ENCODE measurements around the gene METAP1D.

METAP1D gene

DNA sequence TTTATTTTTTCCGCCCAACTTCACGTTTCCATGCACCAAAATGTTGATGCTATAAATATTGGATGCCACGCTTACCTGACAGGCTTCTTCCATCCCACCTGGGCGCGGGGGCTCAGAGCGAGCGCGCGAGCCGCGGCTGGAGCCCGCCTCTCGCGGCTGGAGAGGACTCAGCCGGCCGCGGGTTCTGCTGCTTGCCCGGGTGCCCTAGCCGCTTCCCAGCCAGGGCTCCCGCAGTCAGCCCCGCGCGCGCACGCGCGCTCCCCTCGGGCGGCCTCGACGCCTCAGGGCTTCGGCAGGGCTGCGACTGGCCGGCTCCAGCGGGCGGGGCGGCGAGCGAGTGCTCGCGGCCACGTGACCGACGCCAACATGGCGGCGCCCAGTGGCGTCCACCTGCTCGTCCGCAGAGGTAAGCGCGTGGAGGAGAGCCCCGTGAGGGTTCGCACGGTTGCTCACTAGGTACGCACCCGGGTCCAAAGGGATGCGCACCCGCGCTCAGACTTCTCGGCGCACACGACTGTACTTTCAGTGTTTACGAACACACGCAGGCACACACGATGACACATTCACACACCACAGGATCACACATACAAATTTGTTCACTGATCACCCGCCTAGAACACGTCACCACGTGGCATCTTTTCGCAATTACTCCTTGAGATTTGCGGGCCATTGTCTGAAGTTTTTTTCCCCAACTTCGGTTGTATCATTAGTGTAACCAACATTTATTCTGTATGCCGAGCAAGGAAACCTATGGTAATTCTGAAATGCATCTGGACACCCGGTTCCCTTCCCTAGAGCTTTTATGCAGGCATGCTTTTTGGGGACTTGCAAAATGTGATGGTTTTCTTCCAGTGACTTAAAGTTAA, at the start of gene METAP1D:
TSS of gene METAP1D (plus strand) at position 350 of the 866 bp plus-strand sequence. CDS start at position 367, 17 bp downstream.
- Mint-ChIP-seq H3K36me3 (ENCODE audit: low read depth) (no peaks in the 10 kb centered on the region), H3K4me3 (peak within 1 kb of the TSS; percentile 94), H3K27ac (peak within 1 kb of the TSS; percentile 88), H3K27me3 (ENCODE audit: low read depth) (peaks cover 7% of the 10 kb centered on the region), H3K9me3 (no peaks in the 10 kb centered on the region), H3K4me1 (ENCODE audit: low read depth) (peaks cover 15% of the 10 kb centered on the region)
- peak; percentile 92 for DNase-seq (ENCODE audit: low spot score)

DNA sequence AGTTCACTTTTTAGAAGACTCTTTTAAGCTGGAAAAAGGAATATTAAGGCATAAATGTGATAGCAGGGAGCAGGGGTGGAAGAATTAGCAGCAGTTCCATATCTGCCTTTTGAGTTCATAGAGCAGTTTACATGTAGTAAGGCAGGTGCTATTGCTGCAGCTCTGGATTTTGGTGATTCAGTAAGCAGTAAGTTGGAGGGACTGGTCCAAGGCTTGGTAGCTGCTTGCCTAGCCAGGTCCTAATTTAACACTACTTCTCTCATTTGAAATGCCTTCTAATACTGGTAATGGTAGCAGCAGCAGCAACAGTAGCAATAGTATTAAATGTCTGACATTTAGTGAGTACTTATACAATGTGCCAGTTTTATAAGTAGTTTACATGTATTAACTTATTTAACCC, 47.5 kb upstream of the METAP1D start:
- no peak overlapping the region for H3K27ac Mint-ChIP-seq
- DNase-seq (ENCODE audit: low spot score) = no peak
- no peaks in the 10 kb centered on the region for H3K27me3 Mint-ChIP-seq (ENCODE audit: low read depth)
- H3K4me3 Mint-ChIP-seq = no peak overlapping the region
- H3K36me3 Mint-ChIP-seq (ENCODE audit: low read depth) = peaks cover 19% of the 10 kb centered on the region
- no peaks in the 10 kb centered on the region for H3K9me3 Mint-ChIP-seq
- H3K4me1 Mint-ChIP-seq (ENCODE audit: low read depth) = peaks cover 22% of the 10 kb centered on the region

DNA sequence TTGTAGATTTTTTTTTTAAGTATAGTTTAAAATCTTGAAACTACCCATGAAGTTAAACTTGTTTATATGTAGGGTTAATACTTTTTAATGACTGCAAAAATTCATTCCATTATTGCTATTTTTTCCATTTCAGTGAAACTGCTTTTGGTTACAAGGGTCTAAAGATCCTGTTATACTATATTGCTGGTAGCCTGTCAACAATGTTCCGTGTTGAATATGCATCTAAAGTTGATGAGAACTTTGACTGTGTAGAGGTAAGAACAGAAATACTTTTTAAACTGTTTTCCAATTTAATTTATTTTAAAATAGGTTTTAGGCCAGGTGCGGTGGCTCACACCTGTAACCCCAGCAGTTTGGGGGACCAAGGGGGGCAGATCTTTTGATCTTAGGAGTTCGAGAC, 47.0 kb upstream of the METAP1D start:
- Mint-ChIP-seq H3K4me1 (ENCODE audit: low read depth) (peaks cover 22% of the 10 kb centered on the region), H3K27ac (no peak overlapping the region), H3K27me3 (ENCODE audit: low read depth) (no peaks in the 10 kb centered on the region), H3K9me3 (no peaks in the 10 kb centered on the region), H3K4me3 (no peak overlapping the region), H3K36me3 (ENCODE audit: low read depth) (peaks cover 20% of the 10 kb centered on the region)
- DNase-seq (ENCODE audit: low spot score) = no peak

GRCh38 chr2:171956135-171956825, 43.5 kb upstream of the METAP1D start:
- no peak for DNase-seq (ENCODE audit: low spot score)
- Mint-ChIP-seq H3K27me3 (ENCODE audit: low read depth) (no peaks in the 10 kb centered on the region), H3K9me3 (no peaks in the 10 kb centered on the region), H3K4me3 (no peak overlapping the region), H3K36me3 (ENCODE audit: low read depth) (peaks cover 25% of the 10 kb centered on the region), H3K4me1 (ENCODE audit: low read depth) (peaks cover 39% of the 10 kb centered on the region), H3K27ac (no peak overlapping the region)

DNA sequence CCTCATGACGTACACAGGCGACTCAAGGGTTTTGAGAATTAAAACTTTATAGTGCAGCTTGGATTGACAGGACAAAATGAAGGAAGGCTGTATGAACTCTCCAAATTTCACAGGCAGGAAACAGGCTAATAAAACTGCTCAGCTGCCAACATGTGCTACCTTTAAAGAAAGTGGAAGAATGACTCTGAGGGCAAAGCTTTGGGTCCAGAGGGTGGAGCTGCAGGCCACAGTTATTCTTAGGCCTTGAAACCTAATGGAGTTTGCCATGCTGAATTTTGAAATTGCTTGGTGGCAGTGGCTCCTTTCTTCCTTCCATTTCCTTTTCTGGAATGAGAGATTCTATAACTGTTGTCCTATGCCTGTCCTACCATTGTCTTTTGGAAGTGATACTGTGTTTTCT, 42.7 kb upstream of the METAP1D start:
- Mint-ChIP-seq H3K4me3 (no peak overlapping the region), H3K9me3 (no peaks in the 10 kb centered on the region), H3K4me1 (ENCODE audit: low read depth) (peaks cover 41% of the 10 kb centered on the region), H3K27me3 (ENCODE audit: low read depth) (no peaks in the 10 kb centered on the region), H3K36me3 (ENCODE audit: low read depth) (peaks cover 25% of the 10 kb centered on the region), H3K27ac (no peak overlapping the region)
- no peak for DNase-seq (ENCODE audit: low spot score)

- H3K27ac Mint-ChIP-seq = no peak overlapping the region
- H3K36me3 Mint-ChIP-seq (ENCODE audit: low read depth) = peaks cover 28% of the 10 kb centered on the region
- H3K4me1 Mint-ChIP-seq (ENCODE audit: low read depth) = peaks cover 45% of the 10 kb centered on the region
- no peaks in the 10 kb centered on the region for H3K9me3 Mint-ChIP-seq
- no peak overlapping the region for H3K4me3 Mint-ChIP-seq
- no peaks in the 10 kb centered on the region for H3K27me3 Mint-ChIP-seq (ENCODE audit: low read depth)
- DNase-seq (ENCODE audit: low spot score) = no peak
Observed at GRCh38 chr2:171958475-171958874, 41.3 kb upstream of the METAP1D start.

GRCh38 chr2:171959998-171960397, 39.8 kb upstream of the METAP1D start:
- peaks cover 46% of the 10 kb centered on the region for H3K4me1 Mint-ChIP-seq (ENCODE audit: low read depth)
- H3K36me3 Mint-ChIP-seq (ENCODE audit: low read depth) = peaks cover 22% of the 10 kb centered on the region
- no peak for DNase-seq (ENCODE audit: low spot score)
- no peak overlapping the region for H3K27ac Mint-ChIP-seq
- no peaks in the 10 kb centered on the region for H3K27me3 Mint-ChIP-seq (ENCODE audit: low read depth)
- no peaks in the 10 kb centered on the region for H3K9me3 Mint-ChIP-seq
- no peak overlapping the region for H3K4me3 Mint-ChIP-seq

DNA sequence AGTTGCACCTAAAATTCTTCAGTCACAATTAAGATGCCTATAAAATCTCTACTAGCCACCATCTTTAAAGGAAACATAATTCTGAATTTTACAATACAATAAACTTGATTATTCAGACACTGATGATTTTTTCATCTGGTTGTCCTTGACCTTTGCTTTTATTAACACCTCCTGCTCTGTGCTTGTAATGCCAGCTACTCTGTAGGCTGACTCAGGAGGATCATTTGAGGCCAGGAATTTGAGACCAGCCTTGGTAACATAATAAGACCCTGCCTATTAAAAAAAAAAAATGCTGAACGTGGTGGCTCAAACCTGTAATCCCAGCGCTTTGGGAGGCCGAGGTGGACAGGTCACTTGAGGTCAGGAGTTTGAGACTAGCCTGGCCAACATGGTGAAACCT, 39.2 kb upstream of the METAP1D start:
- Mint-ChIP-seq H3K9me3 (no peaks in the 10 kb centered on the region), H3K4me3 (no peak overlapping the region), H3K4me1 (ENCODE audit: low read depth) (peaks cover 48% of the 10 kb centered on the region), H3K27ac (no peak overlapping the region), H3K27me3 (ENCODE audit: low read depth) (no peaks in the 10 kb centered on the region), H3K36me3 (ENCODE audit: low read depth) (peaks cover 21% of the 10 kb centered on the region)
- DNase-seq (ENCODE audit: low spot score) = no peak

DNA sequence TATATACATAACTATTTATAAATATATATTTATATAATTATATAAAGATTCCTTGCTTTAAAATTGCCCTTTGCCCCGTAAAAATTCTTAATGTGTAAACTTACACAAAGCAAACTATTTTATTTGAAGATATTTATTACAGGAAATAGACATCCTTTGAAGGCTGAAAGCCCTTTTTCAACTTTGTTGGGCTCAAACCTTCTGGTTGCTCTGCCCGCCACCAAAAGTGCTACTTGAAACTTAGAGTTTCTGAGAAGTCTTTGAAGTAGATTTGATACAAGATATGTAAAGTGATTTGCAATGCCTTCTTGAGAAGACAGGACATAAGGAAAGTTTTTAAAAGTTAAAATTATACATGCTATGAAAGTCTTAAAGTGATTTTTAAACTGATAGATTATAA, 36.6 kb upstream of the METAP1D start:
- peak overlapping the region; percentile 67 for H3K27ac Mint-ChIP-seq
- DNase-seq (ENCODE audit: low spot score) = no peak
- peaks cover 37% of the 10 kb centered on the region for H3K36me3 Mint-ChIP-seq (ENCODE audit: low read depth)
- H3K4me3 Mint-ChIP-seq = peak overlapping the region; percentile 67
- no peaks in the 10 kb centered on the region for H3K9me3 Mint-ChIP-seq
- H3K4me1 Mint-ChIP-seq (ENCODE audit: low read depth) = peaks cover 44% of the 10 kb centered on the region
- no peaks in the 10 kb centered on the region for H3K27me3 Mint-ChIP-seq (ENCODE audit: low read depth)

DNA sequence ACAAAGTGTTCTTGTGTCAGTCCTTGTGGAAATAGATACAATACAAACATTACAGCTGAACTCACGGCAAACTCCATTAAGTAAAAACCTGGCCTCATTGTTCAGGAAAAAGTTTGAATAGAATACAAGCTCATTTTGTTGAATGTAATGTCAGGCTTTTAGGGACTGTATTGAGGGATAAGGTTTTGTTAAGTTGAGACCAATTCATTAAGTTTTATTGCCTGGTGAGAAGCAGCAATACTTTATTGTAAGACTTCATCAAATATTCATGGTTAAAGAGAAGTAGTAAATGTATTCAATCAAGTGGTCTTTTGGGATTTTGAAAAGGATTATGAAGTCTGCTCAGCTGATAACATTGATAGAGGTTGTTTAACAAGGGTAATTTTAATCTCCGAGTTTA, 35.4 kb upstream of the METAP1D start:
- Mint-ChIP-seq H3K36me3 (ENCODE audit: low read depth) (peaks cover 34% of the 10 kb centered on the region), H3K27me3 (ENCODE audit: low read depth) (no peaks in the 10 kb centered on the region), H3K27ac (no peak overlapping the region), H3K4me1 (ENCODE audit: low read depth) (peaks cover 37% of the 10 kb centered on the region), H3K9me3 (no peaks in the 10 kb centered on the region), H3K4me3 (no peak overlapping the region)
- no peak for DNase-seq (ENCODE audit: low spot score)

DNA sequence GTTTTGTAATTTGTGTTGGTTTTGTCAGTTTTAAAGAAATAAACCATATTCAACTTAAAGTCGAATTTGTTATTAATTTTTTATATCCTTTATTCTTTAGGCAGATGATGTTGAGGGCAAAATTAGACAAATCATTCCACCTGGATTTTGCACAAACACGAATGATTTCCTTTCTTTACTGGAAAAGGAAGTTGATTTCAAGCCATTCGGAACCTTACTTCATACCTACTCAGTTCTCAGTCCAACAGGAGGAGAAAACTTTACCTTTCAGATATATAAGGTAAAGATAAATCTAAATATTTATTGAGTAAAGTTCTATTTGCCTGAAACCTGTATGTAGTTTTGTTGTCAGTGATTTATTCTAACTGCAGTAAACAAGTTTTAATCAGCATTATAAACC, 34.5 kb upstream of the METAP1D start:
- DNase-seq (ENCODE audit: low spot score) = no peak
- Mint-ChIP-seq H3K36me3 (ENCODE audit: low read depth) (peaks cover 33% of the 10 kb centered on the region), H3K9me3 (no peaks in the 10 kb centered on the region), H3K4me1 (ENCODE audit: low read depth) (peaks cover 30% of the 10 kb centered on the region), H3K27me3 (ENCODE audit: low read depth) (no peaks in the 10 kb centered on the region), H3K27ac (no peak overlapping the region), H3K4me3 (no peak overlapping the region)

- Mint-ChIP-seq H3K27me3 (ENCODE audit: low read depth) (no peaks in the 10 kb centered on the region), H3K36me3 (ENCODE audit: low read depth) (peaks cover 33% of the 10 kb centered on the region), H3K4me3 (no peak overlapping the region), H3K27ac (no peak overlapping the region), H3K4me1 (ENCODE audit: low read depth) (peaks cover 30% of the 10 kb centered on the region), H3K9me3 (no peaks in the 10 kb centered on the region)
- no peak for DNase-seq (ENCODE audit: low spot score)
Observed at GRCh38 chr2:171965661-171966060, 34.1 kb upstream of the METAP1D start.

- Mint-ChIP-seq H3K4me3 (no peak overlapping the region), H3K27ac (no peak overlapping the region), H3K36me3 (ENCODE audit: low read depth) (peaks cover 32% of the 10 kb centered on the region), H3K4me1 (ENCODE audit: low read depth) (peaks cover 28% of the 10 kb centered on the region), H3K27me3 (ENCODE audit: low read depth) (no peaks in the 10 kb centered on the region), H3K9me3 (no peaks in the 10 kb centered on the region)
- DNase-seq (ENCODE audit: low spot score) = no peak
Observed at GRCh38 chr2:171966235-171966634, 33.5 kb upstream of the METAP1D start.

GRCh38 chr2:171966688-171967087, 33.1 kb upstream of the METAP1D start:
- Mint-ChIP-seq H3K27me3 (ENCODE audit: low read depth) (no peaks in the 10 kb centered on the region), H3K36me3 (ENCODE audit: low read depth) (peaks cover 34% of the 10 kb centered on the region), H3K27ac (no peak overlapping the region), H3K4me3 (no peak overlapping the region), H3K9me3 (no peaks in the 10 kb centered on the region), H3K4me1 (ENCODE audit: low read depth) (peaks cover 26% of the 10 kb centered on the region)
- DNase-seq (ENCODE audit: low spot score) = no peak

Data from T-helper 2 cell treated with Interferon-gamma antibody and Interleukin-4, amounts not matched to agents 5 μg/mL and 100 μg/mL, for 36 hours (primary cell).